ENCODE measurements around the gene ANKS1A.
"Not testable (repeated sequence)": the region's sequence is repeated elsewhere in the genome, so short reads cannot be mapped to it uniquely, and the experiment has no call there.

The ANKS1A gene

GRCh38 chr6:34920097-34920496, 31.0 kb downstream of the ANKS1A start:
- no peak for DNase-seq (ENCODE audit: low read depth, low spot score)

- no peak for DNase-seq (ENCODE audit: low read depth, low spot score)
Observed at GRCh38 chr6:34922177-34922663, 33.2 kb downstream of the ANKS1A start.

- no peak for DNase-seq (ENCODE audit: low read depth, low spot score)
Observed at GRCh38 chr6:34924831-34925625, 36.0 kb downstream of the ANKS1A start.

- DNase-seq (ENCODE audit: low read depth, low spot score): no peak
Observed at GRCh38 chr6:34926655-34927054, 37.6 kb downstream of the ANKS1A start.

GRCh38 chr6:34928220-34928619, 39.2 kb downstream of the ANKS1A start:
- DNase-seq (ENCODE audit: low read depth, low spot score): no peak

- DNase-seq (ENCODE audit: low read depth, low spot score): no peak
Observed at GRCh38 chr6:34928695-34929094, 39.6 kb downstream of the ANKS1A start.

- DNase-seq (ENCODE audit: low read depth, low spot score): no peak
Observed at GRCh38 chr6:34929241-34929978, 40.4 kb downstream of the ANKS1A start.

GRCh38 chr6:34930221-34930620, 41.2 kb downstream of the ANKS1A start:
- DNase-seq (ENCODE audit: low read depth, low spot score): no peak

- not testable (repeated sequence) for DNase-seq (ENCODE audit: low read depth, low spot score)
Observed at GRCh38 chr6:34932202-34932601, 43.1 kb downstream of the ANKS1A start.

- no peak for DNase-seq (ENCODE audit: low read depth, low spot score)
Observed at GRCh38 chr6:34934516-34934915, 45.5 kb downstream of the ANKS1A start.

- no peak for DNase-seq (ENCODE audit: low read depth, low spot score)
Observed at GRCh38 chr6:34938268-34938667, 49.2 kb downstream of the ANKS1A start.

- DNase-seq (ENCODE audit: low read depth, low spot score): no peak
Observed at GRCh38 chr6:34940030-34940434, 51.0 kb downstream of the ANKS1A start.

GRCh38 chr6:34941421-34941820, 52.4 kb downstream of the ANKS1A start:
- no peak for DNase-seq (ENCODE audit: low read depth, low spot score)

GRCh38 chr6:34945317-34945716, 56.3 kb downstream of the ANKS1A start:
- no peak for DNase-seq (ENCODE audit: low read depth, low spot score)

GRCh38 chr6:34947561-34947960, 58.5 kb downstream of the ANKS1A start:
- DNase-seq (ENCODE audit: low read depth, low spot score): no peak

- no peak for DNase-seq (ENCODE audit: low read depth, low spot score)
Observed at GRCh38 chr6:34949636-34950035, 60.6 kb downstream of the ANKS1A start.

- DNase-seq (ENCODE audit: low read depth, low spot score): no peak
Observed at GRCh38 chr6:34950849-34951248, 61.8 kb downstream of the ANKS1A start.

- no peak for DNase-seq (ENCODE audit: low read depth, low spot score)
Observed at GRCh38 chr6:34951731-34952130, 62.7 kb downstream of the ANKS1A start.

GRCh38 chr6:34953061-34954025, 64.3 kb downstream of the ANKS1A start:
- DNase-seq (ENCODE audit: low read depth, low spot score): no peak

GRCh38 chr6:34955442-34955841, 66.4 kb downstream of the ANKS1A start:
- no peak for DNase-seq (ENCODE audit: low read depth, low spot score)

- DNase-seq (ENCODE audit: low read depth, low spot score): no peak
Observed at GRCh38 chr6:34957231-34957783, 68.3 kb downstream of the ANKS1A start.
